OCI-LY3 (cell line): Measurements from ENCODE around the gene SHMT2.

Experiments used
- H2AFZ ChIP-seq: fragments of 200-600, 300-600 bp; shearing (Covaris generic); 2 replicates; pipeline ENCODE4 v1.6.0; 2014; ENCODE audit warnings: antibody characterized with exemption, low read depth, low read length
- H3K27ac ChIP-seq: fragments of 200-600, 300-600 bp; sonication (generic); 2 replicates; pipeline ENCODE4 v1.5.1; 2014; ENCODE audit warnings: mild to moderate bottlenecking, low read length, moderate library complexity, mixed read lengths
- H3K27me3 ChIP-seq: fragments of 200-600, 300-600 bp; sonication (generic); 2 replicates; pipeline ENCODE4 v1.6.1; 2014; ENCODE audit warnings: low read depth, low read length, mixed read lengths
- H3K36me3 ChIP-seq: fragments of 200-600, 300-600 bp; sonication (generic); replicated peaks from 2 replicates; pipeline ENCODE3; 2014; ENCODE audit warnings: low read depth, low read length, mixed read lengths
- H3K4me1 ChIP-seq: fragments of 300-600, 200-600 bp; sonication (generic); 2 replicates; pipeline ENCODE4 v1.6.1; 2014; ENCODE audit warnings: low read length, mixed read lengths
- H3K4me2 ChIP-seq: fragments of 200-600, 300-600 bp; sonication (generic); 2 replicates; pipeline ENCODE4 v1.6.1; 2014; ENCODE audit warnings: low read length, mixed read lengths
- H3K4me3 ChIP-seq: fragments of 300-600, 200-600 bp; sonication (generic); 2 replicates; pipeline ENCODE4 v1.5.1; 2014; ENCODE audit warnings: antibody characterized with exemption, mild to moderate bottlenecking, low read length, moderate library complexity
- H3K79me2 ChIP-seq: fragments of 300-600, 200-600 bp; shearing (Covaris generic); 2 replicates; pipeline ENCODE4 v1.6.1; 2014; ENCODE audit warnings: mild to moderate bottlenecking, low read length, mixed read lengths
- H3K9ac ChIP-seq: fragments of 300-600, 200-600 bp; shearing (Covaris generic); 2 replicates; pipeline ENCODE4 v1.6.0; 2014; ENCODE audit warnings: mild to moderate bottlenecking, low read length, moderate library complexity
- H3K9me3 ChIP-seq: fragments of 200-600, 300-600 bp; shearing (Covaris generic); 2 replicates; pipeline ENCODE4 v1.6.1; 2014; ENCODE audit warnings: low read length, mixed read lengths; ENCODE audit not compliant: insufficient read depth
- H4K20me1 ChIP-seq: fragments of 200-600, 300-600 bp; sonication (generic); 2 replicates; pipeline ENCODE4 v1.6.1; 2016; ENCODE audit warnings: low read length, mixed read lengths; ENCODE audit not compliant: insufficient read depth
- CTCF ChIP-seq: fragments of 200-600, 300-600 bp; sonication (generic); IDR thresholded peaks from 2 replicates; pipeline ENCODE4 v1.5.1; 2014; ENCODE audit warnings: antibody characterized with exemption, low read length, low read depth
- EZH2phosphoT487 ChIP-seq: fragments of 200-600 bp; shearing (Covaris generic); IDR thresholded peaks from 2 replicates; pipeline ENCODE4 v1.6.1; 2018; ENCODE audit warnings: antibody characterized with exemption, mixed run types, low read depth

The SHMT2 gene

GRCh38 chr12:57201631-57202030 is 27.9 kb upstream of the SHMT2 start:
- H2AFZ ChIP-seq, result no peak overlapping the region
- no peak overlapping the region for H3K4me2 ChIP-seq
- no peak overlapping the region for H3K27ac ChIP-seq
- no peak overlapping the region for H3K4me3 ChIP-seq
- H3K36me3 ChIP-seq, result no peaks in the 10 kb centered on the region
- H3K4me1 ChIP-seq, result no peaks in the 10 kb centered on the region
- TF ChIP-seq EZH2phosphoT487 (no peak), CTCF (no peak)
- H3K9ac ChIP-seq, result no peak overlapping the region
- no peaks in the 10 kb centered on the region for H3K27me3 ChIP-seq
- no peaks in the 10 kb centered on the region for H3K79me2 ChIP-seq
- no peaks in the 10 kb centered on the region for H3K9me3 ChIP-seq
- H4K20me1 ChIP-seq, result no peaks in the 10 kb centered on the region

GRCh38 chr12:57202321-57202720 is 27.2 kb upstream of the SHMT2 start:
- no peaks in the 10 kb centered on the region for H3K27me3 ChIP-seq
- no peak overlapping the region for H2AFZ ChIP-seq
- no peaks in the 10 kb centered on the region for H3K36me3 ChIP-seq
- TF ChIP-seq EZH2phosphoT487 (no peak), CTCF (no peak)
- no peak overlapping the region for H3K27ac ChIP-seq
- no peak overlapping the region for H3K4me3 ChIP-seq
- no peak overlapping the region for H3K9ac ChIP-seq
- H4K20me1 ChIP-seq, result no peaks in the 10 kb centered on the region
- H3K9me3 ChIP-seq, result no peaks in the 10 kb centered on the region
- H3K79me2 ChIP-seq, result no peaks in the 10 kb centered on the region
- no peak overlapping the region for H3K4me2 ChIP-seq
- no peaks in the 10 kb centered on the region for H3K4me1 ChIP-seq

- Histone ChIP-seq H3K27me3 (no peaks in the 10 kb centered on the region), H2AFZ (no peak overlapping the region), H3K4me1 (no peaks in the 10 kb centered on the region), H3K4me3 (no peak overlapping the region), H3K36me3 (no peaks in the 10 kb centered on the region), H3K27ac (no peak overlapping the region), H3K4me2 (no peak overlapping the region), H3K79me2 (no peaks in the 10 kb centered on the region), H3K9ac (no peak overlapping the region), H4K20me1 (no peaks in the 10 kb centered on the region), H3K9me3 (no peaks in the 10 kb centered on the region)
- TF ChIP-seq CTCF (no peak), EZH2phosphoT487 (no peak)
Measured at GRCh38 chr12:57203201-57203600, 26.3 kb upstream of the SHMT2 start.

GRCh38 chr12:57203791-57204190 is 25.7 kb upstream of the SHMT2 start:
- no peaks in the 10 kb centered on the region for H3K4me1 ChIP-seq
- H3K4me3 ChIP-seq, result no peak overlapping the region
- no peaks in the 10 kb centered on the region for H4K20me1 ChIP-seq
- H3K9me3 ChIP-seq, result no peaks in the 10 kb centered on the region
- H3K27me3 ChIP-seq, result no peaks in the 10 kb centered on the region
- H2AFZ ChIP-seq, result no peak overlapping the region
- no peak overlapping the region for H3K27ac ChIP-seq
- no peak overlapping the region for H3K4me2 ChIP-seq
- no peaks in the 10 kb centered on the region for H3K36me3 ChIP-seq
- H3K79me2 ChIP-seq, result no peaks in the 10 kb centered on the region
- no peak overlapping the region for H3K9ac ChIP-seq
- TF ChIP-seq EZH2phosphoT487 (no peak), CTCF (no peak)
